Fibroblast of lung (primary cell): ENCODE measurements around the gene TATDN2. TPM values are rescaled to one million over a fixed set of nuclear protein-coding genes. Genes with fewer than 3 reads are reported as not detected.
A peak's percentile ranks its signal among the peaks of the same experiment; 100 is the strongest.

Source experiments
- DNase-seq, 2 donors: peaks; one replicate each; pipeline versions ENCODE4 v3.0.0 to v3.0.0-alpha.2; 2010; ENCODE audit warnings: low read depth in 2 of 2
- H2AFZ ChIP-seq: 2 replicates; pipeline ENCODE4 v1.5.1; 2012; ENCODE audit warnings: low read length, control low read depth, inconsistent platforms
- H3K27ac ChIP-seq: 2 replicates; pipeline ENCODE4 v1.5.1; 2011; ENCODE audit warnings: low read length, control low read depth; ENCODE audit not compliant: insufficient read depth
- H3K27me3 ChIP-seq: 2 replicates; pipeline ENCODE4 v1.5.1; 2011; ENCODE audit warnings: mild to moderate bottlenecking, low read length; ENCODE audit not compliant: control insufficient read depth, insufficient read depth
- H3K36me3 ChIP-seq: 2 replicates; pipeline ENCODE4 v1.5.1; 2011; ENCODE audit warnings: low read length; ENCODE audit not compliant: control insufficient read depth, insufficient read depth
- H3K4me1 ChIP-seq: 2 replicates; pipeline ENCODE4 v1.5.1; 2011; ENCODE audit warnings: low read length; ENCODE audit not compliant: control insufficient read depth, insufficient read depth; ENCODE audit errors: extremely low read depth
- H3K4me2 ChIP-seq: 2 replicates; pipeline ENCODE4 v1.5.1; 2011; ENCODE audit warnings: low read length, control low read depth; ENCODE audit not compliant: insufficient read depth; ENCODE audit errors: extremely low read depth
- H3K4me3 ChIP-seq, 4 experiments: fragments of 200-600 bp in 1 of 4; sonication (generic) in 1 of 4; replicated peaks in 1 of 4; 2 replicates each; pipeline ENCODE4 v1.5.1; 2011 to 2016; ENCODE audit warnings: low read length in 4 of 4, low read depth in 3 of 4, mild to moderate bottlenecking in 3 of 4, control low read depth in 2 of 4, inconsistent platforms in 1 of 4, mixed read lengths in 1 of 4; ENCODE audit not compliant: insufficient read depth in 1 of 4; ENCODE audit errors: control extremely low read depth in 1 of 4
- H3K79me2 ChIP-seq: 2 replicates; pipeline ENCODE4 v1.5.1; 2012; ENCODE audit warnings: mild to moderate bottlenecking, low read length, inconsistent platforms; ENCODE audit not compliant: control insufficient read depth, insufficient read depth
- H3K9ac ChIP-seq: 2 replicates; pipeline ENCODE4 v1.5.1; 2011; ENCODE audit warnings: mild to moderate bottlenecking, low read length, control low read depth; ENCODE audit not compliant: insufficient read depth
- H3K9me3 ChIP-seq: 2 replicates; pipeline ENCODE4 v1.5.1; 2012; ENCODE audit warnings: low read depth, low read length; ENCODE audit not compliant: control insufficient read depth, insufficient read depth
- H4K20me1 ChIP-seq: 2 replicates; pipeline ENCODE4 v1.5.1; 2011; ENCODE audit warnings: low read length; ENCODE audit not compliant: control insufficient read depth, insufficient read depth; ENCODE audit errors: extremely low read depth
- EZH2 ChIP-seq: IDR thresholded peaks from 2 replicates; pipeline ENCODE4 v1.5.1; 2012; ENCODE audit warnings: low read length, control low read depth, mild to moderate bottlenecking; ENCODE audit errors: missing control alignments
- polyA minus RNA-seq: library from RNA; depleted of rRNA, polyadenylated mRNA; stranded (reverse); fragments of >200 nt; gene quantifications from 2 replicates; pipeline ENCODE4 v1.2.3, GENCODE V29; 2011; ENCODE audit warnings: low replicate concordance
- polyA plus RNA-seq, 2 donors: library from polyadenylated mRNA; depleted of rRNA in 1 of 2; stranded (reverse) in 1 of 2; unstranded in 1 of 2; fragments of >200 nt; gene quantifications; 2 replicates each; pipeline ENCODE4 v1.2.1, GENCODE V29; 2011 to 2012; ENCODE audit warnings: missing spikeins in 1 of 2
- total RNA-seq: library from RNA; depleted of rRNA; stranded (reverse); fragments of >200 nt; gene quantifications from 2 replicates; pipeline ENCODE4 v1.2.1, GENCODE V29; 2014
- TF ChIP-seq, protein P1 (sequence below), 2 donors: IDR thresholded peaks in 1 of 2; conservative IDR thresholded peaks in 1 of 2; 1 replicate in 1 of 2; 2 replicates in 1 of 2; pipeline ENCODE4 v1.5.1; 2011 to 2012; ENCODE audit warnings: low read length in 2 of 2, control low read depth in 1 of 2, inconsistent platforms in 1 of 2, low read depth in 1 of 2, mild to moderate bottlenecking in 1 of 2

TATDN2 gene, protein sequence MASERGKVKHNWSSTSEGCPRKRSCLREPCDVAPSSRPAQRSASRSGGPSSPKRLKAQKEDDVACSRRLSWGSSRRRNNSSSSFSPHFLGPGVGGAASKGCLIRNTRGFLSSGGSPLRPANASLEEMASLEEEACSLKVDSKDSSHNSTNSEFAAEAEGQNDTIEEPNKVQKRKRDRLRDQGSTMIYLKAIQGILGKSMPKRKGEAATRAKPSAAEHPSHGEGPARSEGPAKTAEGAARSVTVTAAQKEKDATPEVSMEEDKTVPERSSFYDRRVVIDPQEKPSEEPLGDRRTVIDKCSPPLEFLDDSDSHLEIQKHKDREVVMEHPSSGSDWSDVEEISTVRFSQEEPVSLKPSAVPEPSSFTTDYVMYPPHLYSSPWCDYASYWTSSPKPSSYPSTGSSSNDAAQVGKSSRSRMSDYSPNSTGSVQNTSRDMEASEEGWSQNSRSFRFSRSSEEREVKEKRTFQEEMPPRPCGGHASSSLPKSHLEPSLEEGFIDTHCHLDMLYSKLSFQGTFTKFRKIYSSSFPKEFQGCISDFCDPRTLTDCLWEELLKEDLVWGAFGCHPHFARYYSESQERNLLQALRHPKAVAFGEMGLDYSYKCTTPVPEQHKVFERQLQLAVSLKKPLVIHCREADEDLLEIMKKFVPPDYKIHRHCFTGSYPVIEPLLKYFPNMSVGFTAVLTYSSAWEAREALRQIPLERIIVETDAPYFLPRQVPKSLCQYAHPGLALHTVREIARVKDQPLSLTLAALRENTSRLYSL
- total RNA-seq (9.0 and 12.4 TPM in 2 replicates), polyA plus RNA-seq (16.5 and 20.9 TPM in 2 replicates), polyA minus RNA-seq (21.0 and 33.0 TPM in 2 replicates)
- polyA plus RNA-seq (2012) = 17.8 and 25.1 TPM in 2 replicates

GRCh38 chr3:10248184-10248983 lies at the start of gene TATDN2:
Gene TATDN2, plus strand, starts transcription at chr3:10248459. Its CDS starts 742 bp downstream, at chr3:10249201.
- DNase-seq = peak; percentile 95 to 96
- Histone ChIP-seq H3K9ac (peak within 1 kb of the TSS; percentile 78), H3K4me2 (peak within 1 kb of the TSS; percentile 100), H3K36me3 (no peaks in the 10 kb centered on the region), H3K4me1 (peaks cover 5% of the 10 kb centered on the region), H3K79me2 (peaks cover 31% of the 10 kb centered on the region), H3K27me3 (no peaks in the 10 kb centered on the region), H4K20me1 (no peaks in the 10 kb centered on the region), H3K9me3 (no peaks in the 10 kb centered on the region), H3K27ac (peak within 1 kb of the TSS; percentile 77), H2AFZ (peak within 1 kb of the TSS; percentile 84), H3K4me3 (peak within 1 kb of the TSS; percentile 66 to 91 (median 80))
- TF ChIP-seq EZH2 = no peak
- TF ChIP-seq, protein P1, sequence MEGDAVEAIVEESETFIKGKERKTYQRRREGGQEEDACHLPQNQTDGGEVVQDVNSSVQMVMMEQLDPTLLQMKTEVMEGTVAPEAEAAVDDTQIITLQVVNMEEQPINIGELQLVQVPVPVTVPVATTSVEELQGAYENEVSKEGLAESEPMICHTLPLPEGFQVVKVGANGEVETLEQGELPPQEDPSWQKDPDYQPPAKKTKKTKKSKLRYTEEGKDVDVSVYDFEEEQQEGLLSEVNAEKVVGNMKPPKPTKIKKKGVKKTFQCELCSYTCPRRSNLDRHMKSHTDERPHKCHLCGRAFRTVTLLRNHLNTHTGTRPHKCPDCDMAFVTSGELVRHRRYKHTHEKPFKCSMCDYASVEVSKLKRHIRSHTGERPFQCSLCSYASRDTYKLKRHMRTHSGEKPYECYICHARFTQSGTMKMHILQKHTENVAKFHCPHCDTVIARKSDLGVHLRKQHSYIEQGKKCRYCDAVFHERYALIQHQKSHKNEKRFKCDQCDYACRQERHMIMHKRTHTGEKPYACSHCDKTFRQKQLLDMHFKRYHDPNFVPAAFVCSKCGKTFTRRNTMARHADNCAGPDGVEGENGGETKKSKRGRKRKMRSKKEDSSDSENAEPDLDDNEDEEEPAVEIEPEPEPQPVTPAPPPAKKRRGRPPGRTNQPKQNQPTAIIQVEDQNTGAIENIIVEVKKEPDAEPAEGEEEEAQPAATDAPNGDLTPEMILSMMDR (conservative IDR thresholded peaks at IDR 0.05 in 1 of 2, IDR thresholded peaks at IDR 0.05 in 1 of 2; ENCODE audit: low read depth in 1 of 2, low read length in 2 of 2) = no peak

- Histone ChIP-seq H2AFZ (peak overlapping the region; percentile 15), H3K9ac (no peak overlapping the region), H3K79me2 (no peaks in the 10 kb centered on the region), H3K27ac (peak overlapping the region; percentile 8), H3K4me3 (no peak overlapping the region), H4K20me1 (no peaks in the 10 kb centered on the region), H3K4me1 (peaks cover 6% of the 10 kb centered on the region), H3K27me3 (no peaks in the 10 kb centered on the region), H3K36me3 (no peaks in the 10 kb centered on the region), H3K9me3 (no peaks in the 10 kb centered on the region), H3K4me2 (no peak overlapping the region)
- TF ChIP-seq EZH2 = no peak
- TF ChIP-seq, protein P1 (conservative IDR thresholded peaks at IDR 0.05 in 1 of 2, IDR thresholded peaks at IDR 0.05 in 1 of 2; ENCODE audit: low read depth in 1 of 2, low read length in 2 of 2) = no peak
- DNase-seq = peak; percentile 33 to 69
Observed at GRCh38 chr3:10198761-10199649, 49.3 kb upstream of the TATDN2 start.
